IMR-90 (cell line): ENCODE results near the gene SRD5A3. TPM values are rescaled to one million over a fixed set of nuclear protein-coding genes. Genes with fewer than 3 reads are reported as not detected.

Experiments used
- ATAC-seq: fragments of 200-7000 bp; cut with Tn5 transposase; 2 replicates; pipeline ENCODE4 v1.9.1; 2020; ENCODE audit warnings: low read depth, mild to moderate bottlenecking, moderate library complexity
- BruUV-seq: library from RNA; stranded (reverse); fragments of 400-500 nt; replicated peaks from 2 replicates; lab custom pipeline; 2021; lab: Mats Ljungman, UMichigan
- CTCF ChIA-PET: fragments of 300-600 bp; formaldehyde crosslinking; extraction: SDS; loops from one replicate; lab custom pipeline; 2021; ENCODE audit warnings: antibody characterized with exemption; lab: Yijun Ruan, JAX
- POLR2A ChIA-PET: fragments of 300-600 bp; sonication (Branson Sonifier 250); formaldehyde crosslinking; loops from one replicate; lab custom pipeline; 2022; ENCODE audit warnings: antibody characterized with exemption; ENCODE audit not compliant: unreplicated experiment; lab: Charles Lee
- DNase-seq: peaks from one replicate; pipeline ENCODE4 v3.0.0; 2013
- H2AFZ ChIP-seq: replicated peaks from 2 replicates; pipeline ENCODE3; 2013; ENCODE audit warnings: low read length, mild to moderate bottlenecking; ENCODE audit not compliant: poor library complexity
- H2AK5ac ChIP-seq: 2 replicates; pipeline ENCODE4 v1.6.1; 2013; ENCODE audit warnings: low read depth, low read length, inconsistent platforms
- H2AK9ac ChIP-seq: replicated peaks from 2 replicates; pipeline ENCODE3; 2013; ENCODE audit warnings: mild to moderate bottlenecking, low read depth, low read length, moderate library complexity; ENCODE audit not compliant: poor library complexity
- H2BK120ac ChIP-seq: 2 replicates; pipeline ENCODE4 v1.6.1; 2013; ENCODE audit warnings: low read depth, low read length, inconsistent platforms
- H2BK15ac ChIP-seq: 3 replicates; pipeline ENCODE4 v1.6.1; 2013; ENCODE audit warnings: low read depth, low read length, inconsistent platforms
- H2BK20ac ChIP-seq: 2 replicates; pipeline ENCODE4 v1.6.1; 2013; ENCODE audit warnings: low read depth, mild to moderate bottlenecking, inconsistent platforms, low read length, moderate library complexity
- H2BK5ac ChIP-seq: 2 replicates; pipeline ENCODE4 v1.6.1; 2013; ENCODE audit warnings: mild to moderate bottlenecking, low read depth, low read length, inconsistent platforms; ENCODE audit not compliant: poor library complexity, severe bottlenecking
- H3K14ac ChIP-seq: replicated peaks from 2 replicates; pipeline ENCODE4 v1.6.1; 2013; ENCODE audit warnings: low read depth, low read length, inconsistent platforms
- H3K18ac ChIP-seq: 2 replicates; pipeline ENCODE4 v1.6.1; 2013; ENCODE audit warnings: low read depth, low read length, control low read depth
- H3K23ac ChIP-seq: 2 replicates; pipeline ENCODE4 v1.6.1; 2013; ENCODE audit warnings: low read depth, low read length, inconsistent platforms
- H3K27ac ChIP-seq: 2 replicates; pipeline ENCODE4 v1.5.1; 2013; ENCODE audit warnings: mild to moderate bottlenecking, control low read depth, low read length; ENCODE audit not compliant: insufficient read depth
- H3K27me3 ChIP-seq: 2 replicates; pipeline ENCODE4 v1.6.1; 2013; ENCODE audit warnings: low read length; ENCODE audit not compliant: control insufficient read depth, insufficient read depth
- H3K36me3 ChIP-seq: 2 replicates; pipeline ENCODE4 v1.6.1; 2013; ENCODE audit warnings: low read length, mixed read lengths; ENCODE audit not compliant: control insufficient read depth, insufficient read depth
- H3K4ac ChIP-seq: 2 replicates; pipeline ENCODE4 v1.6.1; 2013; ENCODE audit warnings: low read depth, low read length, inconsistent platforms
- H3K4me1 ChIP-seq: 2 replicates; pipeline ENCODE4 v1.6.1; 2013; ENCODE audit warnings: low read length, mixed read lengths; ENCODE audit not compliant: control insufficient read depth, insufficient read depth
- H3K4me2 ChIP-seq: 2 replicates; pipeline ENCODE4 v1.6.1; 2013; ENCODE audit warnings: low read depth, mild to moderate bottlenecking, control low read depth, low read length, moderate library complexity
- H3K4me3 ChIP-seq: 2 replicates; pipeline ENCODE4 v1.5.1; 2013; ENCODE audit warnings: low read depth, mild to moderate bottlenecking, control low read depth, low read length, moderate library complexity; ENCODE audit not compliant: insufficient read depth
- H3K56ac ChIP-seq: 2 replicates; pipeline ENCODE4 v1.6.1; 2013; ENCODE audit warnings: low read length, inconsistent platforms; ENCODE audit not compliant: insufficient read depth; ENCODE audit errors: extremely low read depth
- H3K79me1 ChIP-seq, 2 experiments: 2 replicates each; pipeline ENCODE4 v1.6.1; 2013; ENCODE audit warnings: low read length in 2 of 2, inconsistent platforms in 1 of 2, low read depth in 1 of 2
- H3K9ac ChIP-seq: 2 replicates; pipeline ENCODE4 v1.6.1; 2013; ENCODE audit warnings: low read depth, low read length, control low read depth
- H3K9me1 ChIP-seq: 2 replicates; pipeline ENCODE4 v1.6.1; 2013; ENCODE audit warnings: low read length, inconsistent platforms; ENCODE audit not compliant: insufficient read depth
- H3K9me3 ChIP-seq: 2 replicates; pipeline ENCODE4 v1.6.1; 2013; ENCODE audit warnings: low read length; ENCODE audit not compliant: control insufficient read depth, insufficient read depth
- H4K20me1 ChIP-seq: 2 replicates; pipeline ENCODE4 v1.6.1; 2013; ENCODE audit warnings: low read length, inconsistent platforms; ENCODE audit not compliant: insufficient read depth
- H4K5ac ChIP-seq: 2 replicates; pipeline ENCODE4 v1.6.1; 2013; ENCODE audit warnings: mild to moderate bottlenecking, low read depth, low read length, control low read depth
- H4K8ac ChIP-seq, 2 experiments: 2 replicates each; pipeline ENCODE4 v1.6.1; 2013; ENCODE audit warnings: low read depth in 2 of 2, low read length in 2 of 2, control low read depth in 1 of 2, inconsistent platforms in 1 of 2
- H4K91ac ChIP-seq: 2 replicates; pipeline ENCODE4 v1.6.1; 2013; ENCODE audit warnings: low read depth, low read length, inconsistent platforms; ENCODE audit not compliant: insufficient read depth
- BHLHE40 ChIP-seq: fragments of 150-350 bp; IDR thresholded peaks from 2 replicates; pipeline ENCODE4 v1.6.1; 2016; ENCODE audit warnings: mild to moderate bottlenecking, low read depth, low read length
- CEBPB ChIP-seq: IDR thresholded peaks from 2 replicates; pipeline ENCODE4 v1.6.1; 2012; ENCODE audit warnings: low read depth, low read length, improper control_type of control experiment
- CHD1 ChIP-seq: IDR thresholded peaks from 2 replicates; pipeline ENCODE4 v1.6.1; 2012; ENCODE audit warnings: low read depth, low read length, improper control_type of control experiment
- CTCF ChIP-seq: conservative IDR thresholded peaks from 2 replicates; pipeline ENCODE4 v1.5.1; 2012; ENCODE audit warnings: mild to moderate bottlenecking, low read depth, low read length, improper control_type of control experiment
- ELK1 ChIP-seq: fragments of 150-350 bp; IDR thresholded peaks from 2 replicates; pipeline ENCODE4 v1.6.1; 2016; ENCODE audit warnings: low read depth, mild to moderate bottlenecking, low read length, moderate library complexity, borderline replicate concordance
- FOS ChIP-seq: fragments of 150-350 bp; IDR thresholded peaks from 2 replicates; pipeline ENCODE4 v1.6.1; 2016; ENCODE audit warnings: low read depth, low read length
- MAFK ChIP-seq: IDR thresholded peaks from 2 replicates; pipeline ENCODE4 v1.6.1; 2012; ENCODE audit warnings: low read depth, low read length, improper control_type of control experiment
- MAZ ChIP-seq: IDR thresholded peaks from 2 replicates; pipeline ENCODE4 v1.6.1; 2012; ENCODE audit warnings: low read depth, mild to moderate bottlenecking, low read length, improper control_type of control experiment, moderate library complexity, borderline replicate concordance
- MXI1 ChIP-seq: IDR thresholded peaks from 2 replicates; pipeline ENCODE4 v1.6.1; 2012; ENCODE audit warnings: low read depth, mild to moderate bottlenecking, low read length, moderate library complexity, borderline replicate concordance
- NFE2L2 ChIP-seq: fragments of 150-350 bp; IDR thresholded peaks from 2 replicates; pipeline ENCODE4 v1.6.1; 2016; ENCODE audit warnings: low read depth, mild to moderate bottlenecking, low read length
- POLR2A ChIP-seq: IDR thresholded peaks from 2 replicates; pipeline ENCODE4 v1.6.1; 2012; ENCODE audit warnings: mild to moderate bottlenecking, low read depth, low read length
- RAD21 ChIP-seq: IDR thresholded peaks from 2 replicates; pipeline ENCODE4 v1.6.1; 2012; ENCODE audit warnings: low read length, improper control_type of control experiment
- RCOR1 ChIP-seq: IDR thresholded peaks from 2 replicates; pipeline ENCODE4 v1.6.1; 2012; ENCODE audit warnings: mild to moderate bottlenecking, low read length, improper control_type of control experiment; ENCODE audit not compliant: insufficient replicate concordance
- RFX5 ChIP-seq: IDR thresholded peaks from 2 replicates; pipeline ENCODE4 v1.8.0; 2012; ENCODE audit warnings: low read depth, mild to moderate bottlenecking, low read length, moderate library complexity
- SMC3 ChIP-seq: fragments of 150-350 bp; IDR thresholded peaks from 2 replicates; pipeline ENCODE4 v1.6.1; 2016; ENCODE audit warnings: low read depth, mild to moderate bottlenecking, antibody characterized with exemption, low read length, moderate library complexity
- USF2 ChIP-seq: fragments of 150-350 bp; IDR thresholded peaks from 2 replicates; pipeline ENCODE4 v1.6.1; 2017; ENCODE audit warnings: mild to moderate bottlenecking, antibody characterized with exemption, low read length, low read depth
- WGBS, 2 experiments: methylation state at CpG; one replicate each; pipeline versions ENCODE4 v1.1.5 to v1.1.7; 2013; ENCODE audit warnings: missing lambda C conversion rate in 2 of 2; ENCODE audit not compliant: insufficient read length in 1 of 2; ENCODE audit errors: extremely low coverage in 2 of 2; 5-methylcytosine and 5-hydroxymethylcytosine counted together
- dilution Hi-C: fragments of 300-500 bp; cut with HindIII; formaldehyde crosslinking; loops from one replicate; pipeline ENCODE4 v1.14.3; 2018; ENCODE audit warnings: low sequenced_read_pairs; ENCODE audit not compliant: unreplicated experiment
- in situ Hi-C: fragments of 300-500 bp; cut with MboI; formaldehyde crosslinking; loops from 3 replicates; pipeline ENCODE4 v1.14.3; 2019; ENCODE audit warnings: low sequenced_read_pairs, inconsistent platforms, mixed read lengths
- intact Hi-C: fragments of 100-400 bp; cut with micrococcal nuclease; formaldehyde crosslinking; loops from 2 replicates; pipeline ENCODE4 v1.10.0; 2022
- polyA plus RNA-seq, 3 experiments: library from polyadenylated mRNA; depleted of rRNA; stranded (reverse); fragments of >200 nt; gene quantifications; 2 replicates each; pipeline ENCODE4 v1.2.3, GENCODE V29; 2012; ENCODE audit warnings: low replicate concordance in 1 of 3
- total RNA-seq: library from RNA; depleted of rRNA; stranded (reverse); fragments of >200 nt; gene quantifications from 2 replicates; pipeline ENCODE4 v1.2.3, GENCODE V29; 2012

The SRD5A3 gene
- total and polyA plus RNA-seq, 2 of the 4 experiments (the other 2 are of a cell fraction), result 5.6 to 6.8 TPM

GRCh38 chr4:55376698-55377097, 30.7 kb downstream of the SRD5A3 start:
- Histone ChIP-seq H2BK120ac (no peak overlapping the region), H3K36me3 (no peaks in the 10 kb centered on the region), H3K9me1 (no peaks in the 10 kb centered on the region), H2BK20ac (no peak overlapping the region), H4K20me1 (no peaks in the 10 kb centered on the region), H3K9me3 (no peaks in the 10 kb centered on the region), H2BK15ac (no peak overlapping the region), H3K27me3 (no peaks in the 10 kb centered on the region), H3K4me1 (0 out of 2 replicates have a peak, but pooled peaks cover 1% of the 10 kb centered on the region), H3K27ac (no peak overlapping the region), H4K8ac (no peak overlapping the region), H3K79me1 (no peaks in the 10 kb centered on the region), H2BK5ac (no peak overlapping the region), H3K4me3 (no peak overlapping the region), H2AK9ac (no peak overlapping the region), H3K14ac (no peak overlapping the region), H3K56ac (no peak overlapping the region), H3K4me2 (no peak overlapping the region), H2AFZ (no peak overlapping the region), H3K23ac (no peak overlapping the region), H4K91ac (no peak overlapping the region), H3K9ac (no peak overlapping the region), H3K18ac (no peak overlapping the region), H4K5ac (no peak overlapping the region), H2AK5ac (no peak overlapping the region), H3K4ac (no peak overlapping the region)
- BruUV-seq, result no TSS peak
- WGBS, 2 experiments, result 83% methylated on average over 2 of the region's 2 CpGs; no CpG with 5 or more reads in 1 of the 2 experiments
- POLR2A ChIA-PET, result no interaction called here
- DNase-seq, result no peak
- TF ChIP-seq USF2 (no peak), CEBPB (no peak), CHD1 (no peak), CTCF (no peak), RFX5 (no peak), MXI1 (no peak), NFE2L2 (no peak), FOS (no peak), MAZ (no peak), BHLHE40 (no peak), RAD21 (no peak), RCOR1 (no peak), MAFK (no peak), POLR2A (no peak), ELK1 (no peak), SMC3 (no peak)
- in situ Hi-C loops, result no loop called here
- dilution Hi-C loops, result no loop called here
- no peak for ATAC-seq
- CTCF ChIA-PET, result interaction anchor here (0.6 kb wide), 1 partner anchor 593 kb away, joined by 3 read pairs; no protein-coding TSS in a partner anchor
- intact Hi-C loops, result no loop called here
